Measurements from ENCODE around the gene C7orf25.
"Not testable (repeated sequence)": the region's sequence is repeated elsewhere in the genome, so short reads cannot be mapped to it uniquely, and the experiment has no call there.

C7orf25 gene

DNA sequence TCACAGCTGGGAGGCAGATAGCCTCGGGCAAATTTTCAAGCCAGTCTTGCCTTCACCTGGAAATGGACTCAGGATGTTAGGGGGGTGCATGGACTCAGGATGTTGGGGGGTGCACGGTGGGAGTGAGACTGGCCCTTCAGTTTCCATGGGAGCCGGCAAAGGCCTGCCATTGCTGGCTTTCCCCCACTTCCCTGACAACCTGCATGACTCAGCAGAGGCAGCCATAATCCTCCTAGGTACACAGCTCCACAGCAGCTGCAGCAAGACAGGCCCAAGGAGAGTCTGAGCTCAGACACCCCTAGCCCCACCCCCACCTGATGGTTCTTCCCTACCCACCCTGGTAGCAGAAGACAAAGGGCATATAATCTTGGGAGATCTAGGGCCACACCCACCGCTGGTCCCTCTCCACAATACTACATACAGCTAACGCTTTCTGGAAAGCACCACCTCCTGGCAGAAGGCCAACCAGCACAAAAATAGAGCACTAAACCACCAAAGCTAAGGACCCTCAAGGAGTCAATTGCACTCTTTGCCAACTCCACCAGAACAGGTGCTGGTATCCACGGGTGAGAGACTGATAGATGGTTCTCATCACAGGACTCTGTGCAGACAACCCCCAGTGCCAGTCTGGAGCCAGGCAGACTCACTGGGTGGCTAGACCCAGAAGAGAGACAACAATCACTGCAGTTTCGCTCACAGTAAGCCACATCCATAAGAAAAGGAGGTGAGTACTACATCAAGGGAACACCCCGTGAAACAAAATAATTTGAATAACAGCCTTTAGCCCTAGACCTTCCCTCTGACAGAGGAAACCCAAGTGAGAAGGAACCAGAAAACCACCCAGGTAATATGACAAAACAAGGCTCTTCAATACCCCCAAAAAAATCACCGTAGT is 18.3 kb downstream of the C7orf25 start:
- no peak for DNase-seq
- in situ Hi-C loops (cut with HindIII; ENCODE audit: low pct_ligation_motif_present, low pct_unique_long_range_greater_than_20kb, low sequenced_read_pairs), result no loop called here

DNA sequence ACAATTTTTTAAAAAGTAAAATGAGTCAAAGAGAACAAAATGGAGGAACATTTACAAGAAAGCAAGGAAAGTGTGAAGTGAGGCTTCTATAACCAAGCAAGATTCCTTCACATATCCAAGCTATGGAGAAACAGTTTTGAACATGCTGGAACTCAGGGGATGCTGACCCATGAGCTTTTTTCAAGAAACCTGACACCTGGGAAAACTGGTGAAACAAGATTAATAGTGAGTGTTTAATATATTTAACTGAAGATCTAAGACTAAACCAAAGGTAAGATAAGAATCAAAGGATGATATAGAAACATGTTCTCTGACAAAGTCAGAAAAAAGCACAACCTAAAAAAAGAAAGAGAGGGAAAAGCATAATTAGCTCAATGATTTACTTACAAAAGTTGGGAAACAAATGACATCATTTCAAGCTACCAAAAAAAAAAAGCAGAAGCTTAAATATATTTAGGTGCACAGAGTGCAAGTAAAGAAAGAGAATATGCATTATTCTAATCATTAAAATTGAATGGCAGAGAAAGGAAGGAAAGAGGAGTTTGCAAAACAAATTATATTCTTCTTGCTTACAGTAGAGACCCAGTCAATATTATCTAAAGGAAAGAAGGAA is 24.9 kb downstream of the C7orf25 start:
- DNase-seq, result no peak
- in situ Hi-C loops (cut with HindIII; ENCODE audit: low pct_ligation_motif_present, low pct_unique_long_range_greater_than_20kb, low sequenced_read_pairs), result no loop called here

DNA sequence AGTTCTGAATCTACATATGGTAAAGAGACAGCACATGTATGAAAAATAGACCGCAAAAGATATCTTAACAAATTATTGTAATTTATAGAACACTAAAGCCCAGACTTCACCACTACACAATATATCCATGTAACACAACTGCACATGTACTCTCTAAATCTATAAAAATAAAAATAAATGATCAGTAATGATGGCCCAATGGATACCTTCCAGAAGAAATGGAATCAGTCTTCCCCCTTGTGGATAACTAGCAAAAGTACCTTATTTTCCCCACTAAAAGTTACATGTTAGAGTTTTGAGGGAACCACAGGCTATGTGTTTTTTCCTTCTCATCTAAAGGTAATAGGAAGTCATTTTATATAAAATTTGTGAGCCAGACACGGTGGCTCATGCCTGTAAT is 25.7 kb downstream of the C7orf25 start:
- in situ Hi-C loops (cut with HindIII; ENCODE audit: low pct_ligation_motif_present, low pct_unique_long_range_greater_than_20kb, low sequenced_read_pairs), result no loop called here
- peak; percentile 64 for DNase-seq

GRCh38 chr7:42885183-42885582 is 26.7 kb downstream of the C7orf25 start:
- in situ Hi-C loops (cut with HindIII; ENCODE audit: low pct_ligation_motif_present, low pct_unique_long_range_greater_than_20kb, low sequenced_read_pairs); DNase-seq: not testable (repeated sequence)

- in situ Hi-C loops (cut with HindIII; ENCODE audit: low pct_ligation_motif_present, low pct_unique_long_range_greater_than_20kb, low sequenced_read_pairs), result no loop called here
- peak; percentile 91 for DNase-seq
These were observed 27.9 kb downstream of the C7orf25 start for GRCh38 chr7:42883950-42884349.

DNA sequence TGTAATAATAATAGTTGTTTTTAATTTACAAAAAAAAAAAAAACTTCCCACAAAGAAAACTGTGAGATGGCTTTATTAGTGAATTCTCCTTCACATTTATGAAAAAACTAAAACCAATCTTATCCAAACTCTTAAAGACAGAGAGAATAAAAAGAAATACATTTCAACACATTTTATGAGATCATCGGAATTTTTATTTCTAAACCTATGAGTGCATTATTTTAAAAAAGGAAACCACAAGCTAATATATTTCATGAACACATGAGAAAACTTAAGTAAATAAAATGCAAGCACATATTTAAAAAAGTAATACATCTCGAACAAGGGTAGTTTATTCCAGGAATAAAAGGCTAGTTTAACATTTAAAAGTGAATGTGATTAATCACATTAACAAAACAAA is 31.5 kb downstream of the C7orf25 start:
- in situ Hi-C loops (cut with HindIII; ENCODE audit: low pct_ligation_motif_present, low pct_unique_long_range_greater_than_20kb, low sequenced_read_pairs), result no loop called here
- no peak for DNase-seq

- DNase-seq, result no peak
- in situ Hi-C loops (cut with HindIII; ENCODE audit: low pct_ligation_motif_present, low pct_unique_long_range_greater_than_20kb, low sequenced_read_pairs), result no loop called here
These were observed 33.6 kb downstream of the C7orf25 start for GRCh38 chr7:42878303-42878702.

DNA sequence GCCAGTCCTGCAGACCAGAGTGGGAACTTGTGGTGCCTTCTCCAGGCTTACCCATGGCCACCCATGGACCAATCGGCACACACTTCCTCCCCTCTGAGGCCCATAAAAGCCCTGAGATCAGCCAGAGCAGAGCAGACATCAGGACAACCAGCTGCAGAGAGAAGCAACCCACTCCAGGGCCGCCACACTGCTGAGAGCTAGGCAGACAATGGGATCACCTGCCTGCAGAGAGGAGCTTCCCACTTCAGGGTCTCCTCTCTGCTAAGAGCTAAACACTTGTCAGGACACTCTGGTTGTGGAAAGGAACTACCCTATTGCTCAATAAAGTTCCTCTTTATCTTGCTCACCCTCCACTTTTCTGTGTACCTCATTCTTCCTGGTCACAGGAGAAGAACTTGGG is 34.0 kb downstream of the C7orf25 start:
- DNase-seq, result no peak
- in situ Hi-C loops (cut with HindIII; ENCODE audit: low pct_ligation_motif_present, low pct_unique_long_range_greater_than_20kb, low sequenced_read_pairs), result no loop called here

DNA sequence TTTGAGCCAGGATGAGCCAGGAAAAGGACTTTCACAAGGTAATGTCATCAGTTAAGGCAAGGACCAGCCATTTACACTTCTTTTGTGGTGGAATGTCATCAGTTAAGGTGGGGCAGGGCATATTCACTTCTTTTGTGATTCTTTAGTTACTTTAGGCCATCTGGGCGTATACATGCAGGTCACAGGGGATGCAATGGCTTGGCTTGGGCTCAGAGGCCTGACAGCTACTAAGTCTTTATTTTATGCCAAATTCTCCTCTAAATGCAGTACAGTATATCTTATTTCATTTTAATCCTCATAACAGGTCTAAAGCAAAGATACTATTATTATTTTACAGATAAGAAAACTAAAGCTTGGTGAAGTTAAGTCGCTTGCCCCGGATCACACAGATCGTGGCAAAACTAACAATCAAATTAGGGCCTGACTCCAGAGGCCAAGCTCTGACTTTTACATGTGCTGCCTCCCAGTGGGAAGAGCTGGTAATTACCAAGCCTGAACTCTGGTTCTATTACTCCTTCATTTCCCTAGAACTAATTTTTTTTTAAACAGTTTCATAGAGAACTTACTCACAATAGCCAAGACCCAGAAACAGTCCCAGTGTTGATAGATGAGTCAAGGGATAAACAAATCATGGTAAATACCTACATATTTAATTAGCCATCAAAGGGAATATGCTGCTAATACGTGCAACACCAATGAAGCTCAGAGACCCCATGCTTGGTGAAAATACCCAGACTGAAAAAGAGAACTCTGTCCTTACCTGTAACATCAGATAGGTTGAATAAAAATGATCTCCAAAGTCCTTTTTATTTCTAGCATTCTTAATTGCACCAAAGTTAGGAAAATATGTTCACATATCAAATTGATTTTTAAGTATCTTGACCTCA is 35.4 kb downstream of the C7orf25 start:
- in situ Hi-C loops (cut with HindIII; ENCODE audit: low pct_ligation_motif_present, low pct_unique_long_range_greater_than_20kb, low sequenced_read_pairs), result no loop called here
- peak; percentile 79 for DNase-seq

DNA sequence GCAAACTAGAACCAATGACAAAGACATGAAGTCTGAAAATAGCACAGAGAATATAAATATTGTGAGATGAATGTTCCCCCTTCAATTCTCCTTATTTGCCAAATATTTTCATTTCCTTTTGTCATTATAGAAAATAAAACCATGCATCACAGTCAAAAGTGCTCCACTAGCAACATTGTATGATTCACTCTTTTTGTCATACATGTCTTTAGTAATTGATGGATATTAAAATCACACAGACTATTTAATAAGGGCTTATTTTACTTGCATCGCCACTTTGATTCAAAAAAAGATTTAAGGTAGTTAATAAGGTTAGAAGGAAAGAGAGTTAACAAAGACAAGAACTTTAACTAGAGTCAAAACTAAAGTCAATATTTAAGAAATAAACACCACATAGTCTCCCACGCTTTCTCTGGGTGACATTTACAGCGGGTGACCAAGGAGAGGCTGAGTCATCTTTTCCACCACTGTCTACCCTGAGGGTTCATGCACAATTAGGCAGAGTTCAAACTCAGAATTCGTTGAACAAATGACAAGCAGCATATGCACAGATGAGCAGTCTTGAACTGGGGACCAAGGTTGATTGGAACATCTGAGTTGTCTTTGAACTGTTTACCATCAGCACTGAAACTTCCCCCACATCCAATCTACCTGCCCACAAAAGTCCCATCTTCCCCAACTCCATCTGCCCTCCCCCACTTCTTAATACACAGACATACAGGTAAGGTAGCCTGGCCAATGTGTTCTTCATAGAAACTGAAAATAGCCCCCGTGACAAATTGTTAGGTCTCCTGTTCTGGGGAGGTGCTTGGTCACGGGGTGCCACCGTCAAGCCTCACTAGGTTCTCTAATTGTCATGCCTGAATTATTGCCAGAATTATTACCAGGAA is 42.5 kb downstream of the C7orf25 start:
- DNase-seq, result no peak
- in situ Hi-C loops (cut with HindIII; ENCODE audit: low pct_ligation_motif_present, low pct_unique_long_range_greater_than_20kb, low sequenced_read_pairs), result no loop called here

DNA sequence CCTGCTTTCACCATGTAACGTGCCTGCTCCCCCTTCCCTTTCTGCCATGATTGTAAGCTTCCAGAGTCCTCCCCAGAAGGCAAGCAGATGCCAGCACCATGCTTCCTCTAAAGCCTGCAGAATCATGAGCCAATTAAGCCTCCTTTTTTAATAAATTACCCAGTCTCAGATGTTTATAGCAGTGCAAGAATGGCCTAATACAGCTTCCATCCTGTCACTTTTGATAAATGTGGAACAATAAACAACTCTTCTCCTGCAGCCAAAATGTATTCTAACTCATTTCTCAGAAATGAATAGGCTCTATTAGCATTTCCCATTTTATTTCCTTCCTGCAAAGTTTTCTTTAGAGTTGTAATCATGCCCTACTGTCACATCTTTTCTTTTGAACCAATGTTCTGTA is 43.4 kb downstream of the C7orf25 start:
- DNase-seq, result no peak
- in situ Hi-C loops (cut with HindIII; ENCODE audit: low pct_ligation_motif_present, low pct_unique_long_range_greater_than_20kb, low sequenced_read_pairs), result no loop called here

Measured in ACHN (cell line).